ENCODE data around the gene ZC3H15.
"Not testable (repeated sequence)": the region's sequence is repeated elsewhere in the genome, so short reads cannot be mapped to it uniquely, and the experiment has no call there.

ZC3H15 gene

GRCh38 chr2:186485871-186486650, at the start of gene ZC3H15:
Gene ZC3H15, plus strand, starts transcription at chr2:186486260. Its CDS starts 123 bp downstream, at chr2:186486383.
- DNase-seq = peak; percentile 77 to 97 (median 94)

GRCh38 chr2:186437719-186438118, 48.3 kb upstream of the ZC3H15 start:
- DNase-seq = no peak

GRCh38 chr2:186439673-186440095, 46.4 kb upstream of the ZC3H15 start:
- DNase-seq = not testable (repeated sequence)

- DNase-seq = no peak
These were observed 45.6 kb upstream of the ZC3H15 start for GRCh38 chr2:186440506-186440905.

- DNase-seq = no peak
These were observed 43.2 kb upstream of the ZC3H15 start for GRCh38 chr2:186442885-186443284.

GRCh38 chr2:186443851-186444250, 42.2 kb upstream of the ZC3H15 start:
- DNase-seq = no peak

- DNase-seq = no peak
These were observed 40.6 kb upstream of the ZC3H15 start for GRCh38 chr2:186445506-186445905.

- DNase-seq = no peak
These were observed 30.4 kb upstream of the ZC3H15 start for GRCh38 chr2:186455613-186456012.

- DNase-seq = no peak
These were observed 29.1 kb upstream of the ZC3H15 start for GRCh38 chr2:186456941-186457340.

GRCh38 chr2:186457908-186458307, 28.2 kb upstream of the ZC3H15 start:
- DNase-seq = no peak

- no peak for DNase-seq
These were observed 27.1 kb upstream of the ZC3H15 start for GRCh38 chr2:186459009-186459408.

- DNase-seq = no peak
These were observed 25.6 kb upstream of the ZC3H15 start for GRCh38 chr2:186460465-186460864.

GRCh38 chr2:186466743-186467142, 19.3 kb upstream of the ZC3H15 start:
- no peak for DNase-seq

GRCh38 chr2:186467421-186467820, 18.6 kb upstream of the ZC3H15 start:
- DNase-seq = no peak

- not testable (repeated sequence) for DNase-seq
These were observed 13.2 kb upstream of the ZC3H15 start for GRCh38 chr2:186472722-186473493.

- not testable (repeated sequence) for DNase-seq
These were observed 11.8 kb upstream of the ZC3H15 start for GRCh38 chr2:186474239-186474638.

- no peak for DNase-seq
These were observed 8.3 kb upstream of the ZC3H15 start for GRCh38 chr2:186477790-186478189.

- no peak for DNase-seq
These were observed 5.1 kb upstream of the ZC3H15 start for GRCh38 chr2:186480991-186481390.

GRCh38 chr2:186484062-186484735, 1.9 kb upstream of the ZC3H15 start:
- no peak for DNase-seq

GRCh38 chr2:186485576-186485870, 537 bp upstream of the ZC3H15 start:
- DNase-seq = no peak

- peak in 1 of 51 donors; percentile 37 for DNase-seq
These were observed 889 bp downstream of the ZC3H15 start for GRCh38 chr2:186486651-186487647.
